Ovary (tissue), 9 donors: ENCODE measurements around the gene MAP2K5. TPM values are rescaled to one million over a fixed set of nuclear protein-coding genes. Genes with fewer than 3 reads are reported as not detected.

ENCODE experiments used
- DNase-seq, 5 donors: peaks; one replicate each; pipeline ENCODE4 v3.0.0-alpha.2; 2019 to 2020
- H3K27ac ChIP-seq, 2 donors: fragments of 200-600 bp; one replicate each; pipeline versions ENCODE4 v1.5.1 to v1.8.0; 2019 to 2022
- H3K27me3 ChIP-seq: fragments of 200-600 bp; one replicate; pipeline ENCODE4 v1.8.0; 2022
- H3K36me3 ChIP-seq: fragments of 200-600 bp; sonication (generic); one replicate; pipeline ENCODE4 v1.5.1; 2019
- H3K4me1 ChIP-seq: one replicate; pipeline ENCODE4 v1.8.1; 2013; ENCODE audit warnings: mild to moderate bottlenecking, moderate library complexity; ENCODE audit not compliant: insufficient read depth
- H3K4me3 ChIP-seq: fragments of 200-600 bp; sonication (generic); one replicate; pipeline ENCODE4 v1.5.1; 2017
- H3K9me3 ChIP-seq, 2 donors: fragments of 200-600 bp in 1 of 2; sonication (generic) in 1 of 2; one replicate each; pipeline versions ENCODE4 v1.5.1 to v1.8.1; 2013 to 2019; ENCODE audit warnings: mild to moderate bottlenecking in 1 of 2, moderate library complexity in 1 of 2
- CTCF ChIP-seq, 3 donors: fragments of 450-650 bp in 2 of 3; fragments of 200-600 bp in 1 of 3; IDR thresholded peaks; one replicate each; pipeline versions ENCODE4 v1.5.1 to v1.8.0; 2016 to 2022; ENCODE audit warnings: antibody characterized with exemption in 3 of 3, mild to moderate bottlenecking in 1 of 3
- EP300 ChIP-seq: sonication (generic); formaldehyde crosslinking; IDR thresholded peaks from one replicate; pipeline ENCODE4 v1.6.1; 2017; ENCODE audit warnings: antibody characterized with exemption
- POLR2A ChIP-seq: fragments of 450-650 bp; IDR thresholded peaks from one replicate; pipeline ENCODE4 v1.6.1; 2017; ENCODE audit warnings: antibody characterized with exemption, mild to moderate bottlenecking, moderate library complexity
- WGBS, 3 donors: extraction: QIAGEN DNeasy Blood & Tissue Kit in 1 of 3; methylation state at CpG; one replicate each; pipeline versions ENCODE4 v1.1.5 to v1.1.7; 2013 to 2017; 5-methylcytosine and 5-hydroxymethylcytosine counted together
- intact Hi-C, 4 donors: fragments of 100-400 bp; cut with DNase I; formaldehyde crosslinking; loops; one replicate each; pipeline versions ENCODE4 v1.11.0 to v1.15.1; 2022 to 2023
- polyA plus RNA-seq, 2 donors: library from polyadenylated mRNA; stranded (reverse); fragments of 200-250 nt in 1 of 2; fragments of 350-450 nt in 1 of 2; fragmentation: Illumina TruSeq in 1 of 2; extraction: RNeasy Lipid Tissue Mini Kit (QIAGEN cat#74804) in 1 of 2; gene quantifications; one replicate each; pipeline ENCODE4 v1.2.3, GENCODE V29; 2013 to 2014
- total RNA-seq, 7 donors: library from RNA; depleted of rRNA in 2 of 7; stranded (reverse); fragments of >200 nt in 2 of 7; fragmentation: NEBNext Ultra II Directional in 3 of 7; extraction: Animal tissue kit (Norgen Biotek cat#: 25700) in 3 of 7; gene quantifications; one replicate each; pipeline versions ENCODE4 v1.1.0 to v1.2.4, GENCODE V29; 2016 to 2023
- donor health status: DM: no; HTN: no; CAD: no; lungs with moderate emphysema.
- donor health status: DM: no; HTN: no; CAD: no.
- donor health status: Bipolar disorder and iron deficiency.
- donor health status: DM: yes; HTN: yes; CAD: no.
- donor health status: DM: no; HTN: no; CAD: no.
- donor health status: DM: yes; HTN: yes; CAD: no.

The MAP2K5 gene
- total and polyA plus RNA-seq, 9 donors = 4.0 to 39.8 (median 23.2) TPM

GRCh38 chr15:67796196-67797127 lies 254.0 kb downstream of the MAP2K5 start:
- Histone ChIP-seq H3K36me3 (no peaks in the 10 kb centered on the region), H3K27ac (no peak overlapping the region), H3K4me1 (no peaks in the 10 kb centered on the region), H3K4me3 (no peak overlapping the region), H3K9me3 (no peaks in the 10 kb centered on the region), H3K27me3 (no peaks in the 10 kb centered on the region)
- intact Hi-C loops = no loop called here
- DNase-seq = no peak
- TF ChIP-seq EP300 (no peak), CTCF (IDR thresholded peaks at IDR 0.05) (no peak), POLR2A (no peak)
- 80 to 85% (median 85%) methylated on average over 4 of the region's 4 CpGs for WGBS, 3 donors

- WGBS, 3 donors = 57 to 67% (median 67%) methylated on average over 6 of the region's 6 CpGs
- no peak overlapping the region for H3K4me3 ChIP-seq
- no peaks in the 10 kb centered on the region for H3K36me3 ChIP-seq
- intact Hi-C loops = no loop called here
- no peaks in the 10 kb centered on the region for H3K27me3 ChIP-seq
- no peaks in the 10 kb centered on the region for H3K4me1 ChIP-seq
- H3K27ac ChIP-seq = no peak overlapping the region
- no peak for DNase-seq
- TF ChIP-seq POLR2A (no peak), CTCF (IDR thresholded peaks at IDR 0.05) (no peak), EP300 (no peak)
- no peaks in the 10 kb centered on the region for H3K9me3 ChIP-seq
Observed at GRCh38 chr15:67799801-67800205, 257.3 kb downstream of the MAP2K5 start.

GRCh38 chr15:67801142-67801541 lies 258.6 kb downstream of the MAP2K5 start:
- Histone ChIP-seq H3K4me1 (no peaks in the 10 kb centered on the region), H3K4me3 (no peak overlapping the region), H3K36me3 (no peaks in the 10 kb centered on the region), H3K27me3 (no peaks in the 10 kb centered on the region), H3K9me3 (no peaks in the 10 kb centered on the region), H3K27ac (no peak overlapping the region)
- DNase-seq = no peak
- intact Hi-C loops = no loop called here
- TF ChIP-seq POLR2A (no peak), CTCF (IDR thresholded peaks at IDR 0.05) (no peak), EP300 (no peak)
- WGBS, 3 donors = 91 to 98% (median 92%) methylated on average over 2 of the region's 2 CpGs

GRCh38 chr15:67801926-67802914 lies 259.7 kb downstream of the MAP2K5 start:
- no peaks in the 10 kb centered on the region for H3K36me3 ChIP-seq
- no peak for DNase-seq
- H3K27me3 ChIP-seq = no peaks in the 10 kb centered on the region
- H3K9me3 ChIP-seq = no peaks in the 10 kb centered on the region
- TF ChIP-seq POLR2A (no peak), CTCF (IDR thresholded peaks at IDR 0.05) (no peak), EP300 (no peak)
- no peak overlapping the region for H3K4me3 ChIP-seq
- 85 to 87% (median 87%) methylated on average over 19 of the region's 19 CpGs for WGBS, 3 donors
- no peaks in the 10 kb centered on the region for H3K4me1 ChIP-seq
- intact Hi-C loops = no loop called here
- no peak overlapping the region for H3K27ac ChIP-seq
